ENCODE data around the gene FOXRED2.

Gene FOXRED2

GRCh38 chr22:36544107-36544620 is 37.3 kb upstream of the FOXRED2 start:
- no CpG with 5 or more reads among the region's 11 CpGs for WGBS (ENCODE audit: extremely low coverage, insufficient coverage, insufficient read length)
- no peak overlapping the region for H2AK5ac ChIP-seq (ENCODE audit: low read length)

GRCh38 chr22:36541831-36542411 is 35.1 kb upstream of the FOXRED2 start:
- Histone ChIP-seq H2BK5ac (ENCODE audit: low read depth, low read length, poor library complexity) (peak overlapping the region; percentile 45), H3K18ac (ENCODE audit: low read length) (no peak overlapping the region), H3K14ac (ENCODE audit: low read length) (no peak overlapping the region), H4K8ac (ENCODE audit: low read depth, low read length) (no peak overlapping the region), H2AK5ac (ENCODE audit: low read length) (peak overlapping the region; percentile 31), H3K4ac (ENCODE audit: low read depth, low read length) (no peak overlapping the region), H3K9ac (ENCODE audit: low read length) (no peak overlapping the region), H4K91ac (ENCODE audit: low read depth, low read length) (peak overlapping the region; percentile 55), H3K4me3 (ENCODE audit: low read depth, low read length) (no peak overlapping the region), H3K9me3 (ENCODE audit: insufficient read depth, low read depth, low read length) (no peaks in the 10 kb centered on the region), H3K27me3 (ENCODE audit: insufficient read depth, low read length) (no peaks in the 10 kb centered on the region), H2BK12ac (ENCODE audit: low read length) (peak overlapping the region; percentile 78), H3K4me1 (ENCODE audit: control insufficient read depth in 1 of 2, insufficient read depth in 2 of 2, low read length in 2 of 2) (peaks cover 11 to 16% of the 10 kb centered on the region in 2 experiments), H3K36me3 (ENCODE audit: control insufficient read depth in 1 of 2, insufficient read depth in 2 of 2, low read length in 2 of 2) (no peaks in the 10 kb centered on the region), H4K12ac (ENCODE audit: low read depth, low read length) (no peak overlapping the region), H3K27ac (ENCODE audit: low read depth, low read length) (peak overlapping the region; percentile 42), H2BK120ac (ENCODE audit: insufficient read depth, low read length, poor library complexity) (peak overlapping the region; percentile 56), H3K23ac (ENCODE audit: low read length) (no peak overlapping the region), H3K79me1 (ENCODE audit: low read length) (peaks cover 16% of the 10 kb centered on the region), H3K79me2 (ENCODE audit: control insufficient read depth, insufficient read depth, low read length, poor library complexity) (no peaks in the 10 kb centered on the region), H2AFZ (ENCODE audit: insufficient read depth, low read length, poor library complexity) (no peak overlapping the region), H3K4me2 (ENCODE audit: low read length) (no peak overlapping the region)
- no peak for DNase-seq
- WGBS (ENCODE audit: extremely low coverage, insufficient coverage, insufficient read length) = no CpG with 5 or more reads among the region's 9 CpGs

More at GRCh38 chr22:36544107-36544620, 37.3 kb upstream of the FOXRED2 start:
- Histone ChIP-seq H2BK120ac (ENCODE audit: insufficient read depth, low read length, poor library complexity) (no peak overlapping the region), H4K8ac (ENCODE audit: low read depth, low read length) (no peak overlapping the region), H3K27ac (ENCODE audit: low read depth, low read length) (no peak overlapping the region), H3K36me3 (ENCODE audit: control insufficient read depth in 1 of 2, insufficient read depth in 2 of 2, low read length in 2 of 2) (no peaks in the 10 kb centered on the region), H3K9ac (ENCODE audit: low read length) (no peak overlapping the region), H3K4me3 (ENCODE audit: low read depth, low read length) (no peak overlapping the region), H4K91ac (ENCODE audit: low read depth, low read length) (peak overlapping the region; percentile 15), H3K27me3 (ENCODE audit: insufficient read depth, low read length) (no peaks in the 10 kb centered on the region), H3K23ac (ENCODE audit: low read length) (no peak overlapping the region), H3K4me2 (ENCODE audit: low read length) (no peak overlapping the region), H2BK5ac (ENCODE audit: low read depth, low read length, poor library complexity) (no peak overlapping the region), H3K18ac (ENCODE audit: low read length) (no peak overlapping the region), H3K79me1 (ENCODE audit: low read length) (peaks cover 12% of the 10 kb centered on the region), H2BK12ac (ENCODE audit: low read length) (no peak overlapping the region), H3K4me1 (ENCODE audit: control insufficient read depth in 1 of 2, insufficient read depth in 2 of 2, low read length in 2 of 2) (peaks cover 9 to 18% of the 10 kb centered on the region in 2 experiments), H3K14ac (ENCODE audit: low read length) (no peak overlapping the region), H4K12ac (ENCODE audit: low read depth, low read length) (no peak overlapping the region), H3K4ac (ENCODE audit: low read depth, low read length) (no peak overlapping the region), H2AFZ (ENCODE audit: insufficient read depth, low read length, poor library complexity) (no peak overlapping the region), H3K9me3 (ENCODE audit: insufficient read depth, low read depth, low read length) (no peaks in the 10 kb centered on the region), H3K79me2 (ENCODE audit: control insufficient read depth, insufficient read depth, low read length, poor library complexity) (no peaks in the 10 kb centered on the region)
- DNase-seq = no peak

- Histone ChIP-seq H3K27me3 (ENCODE audit: insufficient read depth, low read length) (no peaks in the 10 kb centered on the region), H2AK5ac (ENCODE audit: low read length) (peak overlapping the region; percentile 59), H2BK12ac (ENCODE audit: low read length) (peak overlapping the region; percentile 59), H2BK5ac (ENCODE audit: low read depth, low read length, poor library complexity) (peak overlapping the region; percentile 13), H3K27ac (ENCODE audit: low read depth, low read length) (no peak overlapping the region), H3K4me2 (ENCODE audit: low read length) (no peak overlapping the region), H3K23ac (ENCODE audit: low read length) (no peak overlapping the region), H3K9me3 (ENCODE audit: insufficient read depth, low read depth, low read length) (no peaks in the 10 kb centered on the region), H3K4me3 (ENCODE audit: low read depth, low read length) (no peak overlapping the region), H4K91ac (ENCODE audit: low read depth, low read length) (peak overlapping the region; percentile 29), H3K79me1 (ENCODE audit: low read length) (peaks cover 16% of the 10 kb centered on the region), H3K36me3 (ENCODE audit: control insufficient read depth in 1 of 2, insufficient read depth in 2 of 2, low read length in 2 of 2) (no peaks in the 10 kb centered on the region), H2BK120ac (ENCODE audit: insufficient read depth, low read length, poor library complexity) (peak overlapping the region; percentile 72), H4K12ac (ENCODE audit: low read depth, low read length) (peak overlapping the region; percentile 44), H2AFZ (ENCODE audit: insufficient read depth, low read length, poor library complexity) (no peak overlapping the region), H3K79me2 (ENCODE audit: control insufficient read depth, insufficient read depth, low read length, poor library complexity) (no peaks in the 10 kb centered on the region), H3K14ac (ENCODE audit: low read length) (no peak overlapping the region), H3K9ac (ENCODE audit: low read length) (no peak overlapping the region), H4K8ac (ENCODE audit: low read depth, low read length) (peak overlapping the region; percentile 62), H3K4ac (ENCODE audit: low read depth, low read length) (no peak overlapping the region), H3K18ac (ENCODE audit: low read length) (peak overlapping the region; percentile 68), H3K4me1 (ENCODE audit: control insufficient read depth in 1 of 2, insufficient read depth in 2 of 2, low read length in 2 of 2) (peaks cover 15 to 20% of the 10 kb centered on the region in 2 experiments)
- no CpG with 5 or more reads among the region's 12 CpGs for WGBS (ENCODE audit: extremely low coverage, insufficient coverage, insufficient read length)
- peak; percentile 39 to 82 for DNase-seq
Measured at GRCh38 chr22:36540867-36541642, 34.2 kb upstream of the FOXRED2 start.

GRCh38 chr22:36538529-36538928 is 31.7 kb upstream of the FOXRED2 start:
- no peak overlapping the region for H4K12ac ChIP-seq (ENCODE audit: low read depth, low read length)
- peaks cover 15 to 20% of the 10 kb centered on the region in 2 experiments for H3K4me1 ChIP-seq (ENCODE audit: control insufficient read depth in 1 of 2, insufficient read depth in 2 of 2, low read length in 2 of 2)
- peaks cover 16% of the 10 kb centered on the region for H3K79me1 ChIP-seq (ENCODE audit: low read length)
- H3K14ac ChIP-seq (ENCODE audit: low read length) = peak overlapping the region; percentile 53
- no peak overlapping the region for H3K18ac ChIP-seq (ENCODE audit: low read length)
- H2BK12ac ChIP-seq (ENCODE audit: low read length) = peak overlapping the region; percentile 41
- H2AK5ac ChIP-seq (ENCODE audit: low read length) = no peak overlapping the region
- H4K91ac ChIP-seq (ENCODE audit: low read depth, low read length) = peak overlapping the region; percentile 1
- no peak for DNase-seq
- no peak overlapping the region for H3K9ac ChIP-seq (ENCODE audit: low read length)
- H3K4ac ChIP-seq (ENCODE audit: low read depth, low read length) = no peak overlapping the region
- no peak overlapping the region for H4K8ac ChIP-seq (ENCODE audit: low read depth, low read length)
- WGBS (ENCODE audit: extremely low coverage, insufficient coverage, insufficient read length) = no CpG with 5 or more reads among the region's 7 CpGs
- H2AFZ ChIP-seq (ENCODE audit: insufficient read depth, low read length, poor library complexity) = no peak overlapping the region
- no peak overlapping the region for H3K4me3 ChIP-seq (ENCODE audit: low read depth, low read length)
- peak overlapping the region; percentile 69 for H2BK120ac ChIP-seq (ENCODE audit: insufficient read depth, low read length, poor library complexity)
- peak overlapping the region; percentile 3 for H3K27ac ChIP-seq (ENCODE audit: low read depth, low read length)
- H3K9me3 ChIP-seq (ENCODE audit: insufficient read depth, low read depth, low read length) = no peaks in the 10 kb centered on the region
- no peak overlapping the region for H3K4me2 ChIP-seq (ENCODE audit: low read length)
- H3K36me3 ChIP-seq (ENCODE audit: control insufficient read depth in 1 of 2, insufficient read depth in 2 of 2, low read length in 2 of 2) = no peaks in the 10 kb centered on the region
- no peak overlapping the region for H3K23ac ChIP-seq (ENCODE audit: low read length)
- no peaks in the 10 kb centered on the region for H3K27me3 ChIP-seq (ENCODE audit: insufficient read depth, low read length)
- H2BK5ac ChIP-seq (ENCODE audit: low read depth, low read length, poor library complexity) = no peak overlapping the region
- no peaks in the 10 kb centered on the region for H3K79me2 ChIP-seq (ENCODE audit: control insufficient read depth, insufficient read depth, low read length, poor library complexity)

Measured in trophoblast cell (in vitro differentiated cells and primary cell).